ENCODE results near the gene P4HA2.

The P4HA2 gene

DNA sequence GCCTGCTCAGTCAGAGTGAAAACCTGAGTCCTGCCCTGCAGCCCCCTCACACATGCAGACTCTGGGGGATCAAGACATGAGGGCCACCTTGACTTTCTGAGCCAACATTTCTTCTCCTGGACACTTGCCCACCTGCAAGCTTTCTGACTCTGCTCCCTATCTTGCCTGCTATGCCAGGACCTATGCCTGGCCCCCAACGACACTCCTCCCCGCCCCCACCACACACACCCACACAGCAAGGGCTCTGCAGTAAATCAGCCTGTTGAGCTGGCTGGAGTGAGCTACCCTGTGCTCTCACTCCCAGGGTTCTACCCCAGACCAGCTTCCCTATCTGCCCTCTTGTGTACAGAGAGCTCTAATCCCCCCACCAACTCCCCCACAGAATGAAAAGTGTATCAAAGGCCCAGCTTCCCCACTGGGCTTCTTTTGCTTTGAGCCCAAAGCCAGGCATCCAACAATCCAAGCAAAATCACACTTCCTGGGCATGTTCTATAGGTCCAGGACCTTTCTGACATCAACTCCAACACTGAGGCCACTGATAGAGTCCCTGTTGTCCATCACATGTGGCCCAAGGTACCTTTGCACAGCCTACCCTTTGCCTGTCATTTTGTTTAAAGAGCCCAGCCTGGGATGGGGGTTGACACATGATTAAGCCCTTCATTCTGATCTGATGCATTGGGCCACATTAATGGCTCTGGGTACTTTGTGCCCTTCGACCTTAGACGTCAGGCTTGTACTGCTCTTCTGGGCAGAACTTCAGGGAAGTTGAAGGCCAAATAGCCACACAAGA, 37.1 kb upstream of the P4HA2 start:
- no peak for DNase-seq

DNA sequence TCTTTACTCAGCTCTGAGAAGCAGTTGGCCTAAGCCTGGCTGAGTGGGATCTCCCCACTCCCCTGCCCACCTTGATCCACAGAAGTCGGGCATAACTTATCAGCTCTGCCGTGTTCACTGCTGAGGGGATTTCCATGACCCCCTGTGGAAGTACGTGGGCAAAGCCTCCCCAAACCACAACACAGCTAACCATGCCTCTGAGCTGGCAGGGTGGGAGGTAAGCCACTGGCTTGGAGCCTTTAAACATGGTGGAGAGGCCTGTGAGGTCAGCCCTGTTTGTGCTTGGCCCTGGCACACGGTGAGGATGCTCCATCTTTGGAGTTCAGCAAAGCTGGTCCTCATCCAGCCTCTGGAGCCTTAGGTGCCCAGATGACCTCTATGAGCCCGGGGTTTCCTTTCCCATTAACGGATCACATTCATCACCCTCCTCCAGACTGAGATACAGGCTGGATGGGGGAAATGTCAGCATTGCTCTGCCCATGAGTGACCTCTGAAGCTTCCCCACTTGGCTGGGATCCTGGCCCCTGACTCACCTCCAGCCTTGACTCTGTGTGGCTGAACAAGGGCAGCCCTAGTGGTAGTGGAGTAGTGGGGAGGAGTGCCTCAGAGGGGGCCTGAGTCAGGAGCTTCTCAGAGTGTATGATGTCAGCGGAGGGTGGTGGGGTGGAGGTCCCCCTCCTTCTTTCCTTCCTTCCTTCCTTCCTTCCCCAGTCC, 36.1 kb upstream of the P4HA2 start:
- DNase-seq: peak; percentile 92

DNA sequence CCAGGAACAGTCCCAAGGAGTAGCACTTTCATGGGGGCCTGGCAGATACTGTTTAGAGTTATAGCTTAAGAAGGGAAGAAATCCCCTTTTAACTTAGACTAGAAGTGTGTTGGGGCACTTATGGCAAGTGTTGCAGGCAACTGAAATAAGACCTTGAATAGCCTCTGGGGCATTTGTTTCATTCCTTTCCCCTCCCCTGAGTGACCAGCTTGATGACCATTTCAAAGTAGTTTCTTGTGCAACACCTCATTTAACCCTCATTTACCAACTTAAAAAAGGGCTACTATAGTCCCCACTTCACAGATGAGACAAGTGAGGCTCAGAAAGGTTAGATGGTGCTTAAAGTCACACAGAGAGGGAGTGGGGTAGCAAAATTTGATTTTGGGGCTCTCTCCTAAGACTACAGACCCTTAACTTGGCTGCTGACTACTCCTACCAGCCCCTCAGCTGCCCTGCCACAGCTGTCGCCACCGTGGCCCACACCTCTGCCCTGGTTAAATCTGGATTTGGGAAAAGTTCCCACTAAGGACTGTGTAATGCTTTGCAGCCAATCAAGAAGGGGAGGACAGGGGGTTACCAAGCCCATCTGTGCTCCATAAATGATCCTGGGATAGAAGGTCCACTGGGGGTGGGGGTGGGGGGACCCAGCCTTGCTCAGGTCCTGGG, 35.4 kb upstream of the P4HA2 start:
- no peak for DNase-seq

DNA sequence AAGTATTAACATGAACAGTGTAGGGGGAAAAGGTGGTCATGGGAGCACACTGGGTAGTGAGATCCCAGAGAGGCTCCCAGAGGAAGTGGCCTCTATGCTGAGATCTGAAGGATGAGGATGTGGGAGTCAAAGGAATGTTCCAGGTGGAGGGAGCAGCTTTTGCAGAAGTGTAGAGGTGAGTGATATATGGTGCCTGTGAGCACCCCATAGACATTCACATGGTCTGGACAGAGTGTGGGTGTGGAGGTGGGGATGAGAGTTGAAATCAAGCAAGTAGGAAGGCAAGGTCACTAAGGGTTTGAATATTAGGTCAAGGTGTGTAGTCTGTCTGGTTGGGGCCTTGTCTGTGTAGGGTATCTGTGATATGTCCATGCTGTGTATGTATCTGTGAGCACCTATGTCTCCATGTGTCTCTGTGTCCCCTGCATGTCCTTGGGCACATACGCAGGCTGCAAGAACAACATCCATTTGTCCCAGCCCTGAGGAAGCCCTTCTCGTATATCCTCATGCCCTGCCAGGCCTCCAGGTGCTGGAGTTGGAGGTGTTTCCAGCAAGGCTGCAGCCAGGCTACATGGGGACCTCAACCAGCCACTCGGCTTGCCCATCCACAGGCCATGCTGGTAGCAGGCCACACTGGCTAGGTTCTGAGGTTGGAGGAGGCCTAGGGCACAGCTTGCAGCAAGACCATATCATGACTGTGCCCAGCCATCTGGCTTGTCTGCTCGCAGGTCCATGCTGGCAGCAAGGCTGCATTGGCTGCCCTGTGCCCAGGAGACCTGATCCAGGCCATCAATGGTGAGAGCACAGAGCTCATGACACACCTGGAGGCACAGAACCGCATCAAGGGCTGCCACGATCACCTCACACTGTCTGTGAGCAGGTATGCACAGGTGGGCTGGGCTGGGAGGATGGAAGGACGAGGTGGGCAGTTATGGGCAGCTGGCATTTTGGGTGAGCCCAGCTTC, 34.5 kb upstream of the P4HA2 start:
- DNase-seq: no peak

DNA sequence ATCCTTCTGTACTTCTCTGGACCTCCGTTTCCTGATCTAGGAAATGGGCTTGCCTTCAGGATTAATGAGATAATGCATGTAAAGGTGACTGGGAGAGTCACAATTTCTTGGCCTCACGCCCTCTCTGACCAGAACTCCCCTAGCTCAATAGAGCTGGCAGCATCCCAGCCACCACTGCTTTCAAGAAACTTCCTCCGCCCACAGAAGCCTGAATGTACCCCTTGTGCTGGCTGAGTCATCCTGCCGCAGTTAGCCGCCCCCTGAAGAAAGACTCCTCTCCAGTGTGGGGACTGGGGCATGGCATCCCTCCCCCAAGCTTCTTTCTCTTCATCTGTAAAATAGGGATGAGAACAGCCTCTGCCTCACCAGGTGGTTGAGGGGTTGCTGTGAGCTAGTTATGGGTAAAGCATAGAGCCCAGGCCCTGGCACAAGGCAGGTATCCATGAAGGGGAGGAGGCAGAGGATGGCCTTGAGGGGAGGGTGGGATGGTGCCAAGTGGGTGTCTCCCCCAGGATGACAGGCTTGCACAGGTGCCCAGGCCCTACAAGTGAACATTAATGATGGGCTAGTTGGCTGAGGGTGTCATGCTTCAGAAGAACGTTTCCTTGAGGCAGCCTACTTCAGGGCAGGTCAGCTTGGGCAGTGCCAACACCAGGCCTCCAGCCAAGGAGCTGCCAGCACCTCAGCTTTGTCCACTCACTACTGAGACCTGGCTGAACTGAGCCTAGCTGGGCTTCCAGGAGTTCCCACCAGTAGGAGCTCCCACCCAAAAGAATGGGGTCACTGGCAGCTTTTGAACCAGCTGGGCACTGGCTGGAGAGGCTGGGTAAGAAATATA, 33.3 kb upstream of the P4HA2 start:
- DNase-seq: peak; percentile 93

DNA sequence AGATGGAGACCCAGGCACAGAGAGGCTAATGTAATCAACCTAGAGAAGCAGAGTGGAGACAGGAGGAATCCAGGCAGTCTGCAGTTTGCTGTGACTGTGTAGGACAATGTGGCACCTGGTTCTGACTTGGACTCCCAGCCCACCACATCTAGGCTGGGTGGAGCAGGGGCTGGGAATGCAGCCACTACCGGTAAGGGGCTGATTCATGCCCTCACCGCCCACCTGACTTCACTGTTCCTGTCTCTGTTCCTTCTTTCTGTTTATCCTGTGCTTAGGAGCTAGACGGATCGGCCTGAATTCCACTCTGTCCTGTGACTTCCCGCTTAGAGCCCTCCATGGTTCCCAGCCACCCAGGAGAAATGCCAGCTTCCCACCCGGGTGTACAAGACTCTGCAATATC, 32.4 kb upstream of the P4HA2 start:
- DNase-seq: peak; percentile 29

DNA sequence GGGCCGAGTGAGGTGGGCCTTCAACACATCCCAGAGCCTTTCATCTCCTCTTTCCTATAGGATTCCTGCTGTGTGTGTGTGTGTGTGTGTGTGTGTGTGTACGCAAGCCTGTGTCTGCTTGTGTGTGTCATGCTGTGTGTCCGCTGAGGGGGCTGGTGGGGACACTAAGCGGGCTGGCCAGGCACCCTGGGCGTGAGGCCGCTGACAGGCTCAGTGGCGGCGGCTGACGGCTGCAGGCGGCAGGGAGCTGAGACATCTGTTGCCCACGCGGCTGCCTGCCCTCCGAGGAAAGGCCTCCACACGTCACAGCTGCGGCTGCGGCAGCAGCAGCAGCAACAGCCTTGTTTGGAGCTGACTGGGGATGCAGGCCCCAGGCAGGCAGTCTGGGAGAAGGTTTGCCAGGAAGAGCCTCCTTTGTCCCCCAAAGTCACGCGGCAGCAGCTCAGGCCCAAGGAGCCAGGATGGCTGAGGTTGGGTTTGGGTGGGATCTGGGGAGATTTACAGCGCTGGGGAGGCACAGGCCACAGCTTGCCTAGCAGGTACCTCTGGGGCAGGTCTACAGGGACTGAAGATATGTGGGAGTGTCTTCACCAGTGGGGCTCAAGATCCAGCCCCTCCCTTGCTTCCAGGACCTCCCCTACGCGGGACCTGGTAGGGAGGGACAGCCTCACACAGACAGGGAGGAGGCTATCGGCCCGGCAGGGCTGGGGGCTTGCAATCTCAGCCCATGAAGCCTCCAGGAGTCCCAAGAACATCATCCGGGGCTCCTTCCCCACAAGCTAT, 31.6 kb upstream of the P4HA2 start:
- peak; percentile 91 for DNase-seq

DNA sequence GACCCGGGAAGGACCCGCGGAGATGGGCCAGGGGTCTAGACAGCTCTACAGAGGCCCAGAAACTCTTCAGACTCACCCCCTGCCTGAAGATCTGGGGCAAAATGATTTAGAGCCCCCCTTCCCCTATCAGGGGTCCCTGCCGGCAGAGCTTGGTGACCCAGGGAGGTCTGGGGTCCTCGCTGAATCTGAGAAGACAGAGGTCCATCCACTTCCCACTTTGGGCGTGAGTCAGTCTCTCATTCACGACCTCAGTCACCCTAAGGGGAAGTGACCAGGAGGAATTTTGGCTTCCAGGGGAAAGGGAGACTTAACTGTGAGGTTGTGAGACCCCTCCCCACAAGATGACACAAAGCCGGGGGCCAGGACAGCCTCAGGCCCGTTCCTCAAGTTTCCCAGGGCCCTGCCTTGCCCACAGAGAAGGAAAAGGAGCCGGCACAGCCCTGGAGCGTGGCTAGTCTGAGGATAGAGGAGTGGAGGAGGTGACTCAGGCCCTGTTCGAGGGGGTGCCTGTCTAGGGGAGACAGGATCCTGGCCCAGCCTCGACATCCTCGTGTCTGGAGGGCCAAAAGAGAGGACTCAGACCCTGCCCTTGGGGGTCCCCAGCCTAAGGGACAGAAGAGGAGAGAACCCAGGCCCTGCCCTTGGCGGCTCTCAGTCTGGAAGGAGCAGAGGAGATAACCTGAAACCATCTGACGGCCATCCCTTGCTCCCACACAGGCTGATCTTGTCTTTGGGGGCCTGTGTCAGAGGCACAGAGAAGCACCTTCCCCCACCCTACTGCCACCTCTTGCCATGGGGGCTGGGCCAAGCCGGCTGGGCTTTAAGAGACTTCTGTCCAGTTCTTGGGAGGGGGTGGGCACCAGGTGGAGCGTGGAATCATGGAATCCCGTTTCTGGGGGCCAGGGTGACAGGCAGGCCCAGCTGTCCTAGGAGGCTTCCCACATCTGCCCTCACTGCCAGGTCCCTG, 30.7 kb upstream of the P4HA2 start:
- peak; percentile 65 for DNase-seq

DNA sequence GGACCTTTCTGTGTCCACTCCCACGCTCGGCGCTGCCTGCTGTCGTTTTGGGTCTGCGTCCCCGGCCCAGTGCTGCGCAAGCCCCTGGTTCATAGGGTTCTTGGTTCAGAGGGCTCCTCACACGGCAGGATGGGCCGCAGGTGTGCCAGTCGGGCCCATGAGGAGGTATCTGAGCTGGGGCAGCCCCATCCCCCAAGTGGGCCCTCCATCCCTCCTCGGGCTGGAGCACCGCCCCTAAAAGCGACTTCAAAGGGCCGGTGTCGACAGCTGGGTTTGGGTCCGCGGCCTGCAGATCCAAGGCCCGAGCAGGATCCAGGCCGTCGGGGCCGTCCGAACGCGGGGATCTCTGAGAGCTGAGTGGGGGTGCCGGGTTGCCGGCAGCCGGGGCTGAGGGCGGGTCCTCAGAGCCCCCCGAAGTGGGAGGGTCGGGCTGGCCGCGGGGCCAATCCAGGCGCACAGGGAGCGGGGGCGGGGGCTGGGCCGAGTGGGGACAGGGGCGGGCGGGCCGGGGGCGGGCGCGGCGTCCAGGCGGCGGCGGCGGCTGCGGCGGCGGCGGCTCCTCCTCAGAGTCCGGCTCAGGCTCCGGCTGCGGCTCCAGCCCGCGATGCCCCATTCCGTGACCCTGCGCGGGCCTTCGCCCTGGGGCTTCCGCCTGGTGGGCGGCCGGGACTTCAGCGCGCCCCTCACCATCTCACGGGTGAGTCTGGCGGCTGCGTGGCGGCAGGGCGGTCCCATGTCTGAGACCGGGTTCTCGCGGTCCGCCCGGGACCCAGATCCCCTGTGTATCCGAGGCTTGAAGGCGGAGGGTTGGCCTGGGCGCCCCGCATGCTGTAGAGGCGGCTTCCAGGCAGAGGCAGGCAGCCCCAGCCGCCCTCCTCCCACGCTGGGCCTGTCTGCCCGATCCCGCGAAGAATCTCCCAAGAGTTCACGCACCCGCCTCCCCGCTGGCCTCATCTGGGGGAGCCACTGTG, 29.8 kb upstream of the P4HA2 start, which contains the start of gene PDLIM4:
PDLIM4 (plus strand) TSS at position 566 of the 971 bp plus-strand sequence; CDS start at position 605, 39 bp downstream.
- peak; percentile 65 for DNase-seq

DNA sequence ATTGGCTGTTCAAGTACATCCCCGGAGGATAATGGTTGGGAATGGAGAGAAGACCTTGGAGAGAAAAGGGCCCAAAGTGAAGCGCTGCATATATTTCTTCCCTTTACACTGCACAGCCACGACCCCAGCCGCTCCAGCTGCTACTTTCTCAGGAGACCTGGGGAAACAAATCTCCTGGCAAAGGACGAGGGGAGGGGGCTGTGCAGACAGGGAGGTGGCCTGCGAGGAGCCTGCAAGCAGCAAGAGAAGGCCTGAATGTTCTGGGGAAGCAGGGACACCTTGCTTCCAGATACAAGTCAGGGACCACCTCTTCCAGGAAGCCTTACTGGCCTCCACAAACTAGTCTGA, 29.1 kb upstream of the P4HA2 start:
- DNase-seq: no peak

DNA sequence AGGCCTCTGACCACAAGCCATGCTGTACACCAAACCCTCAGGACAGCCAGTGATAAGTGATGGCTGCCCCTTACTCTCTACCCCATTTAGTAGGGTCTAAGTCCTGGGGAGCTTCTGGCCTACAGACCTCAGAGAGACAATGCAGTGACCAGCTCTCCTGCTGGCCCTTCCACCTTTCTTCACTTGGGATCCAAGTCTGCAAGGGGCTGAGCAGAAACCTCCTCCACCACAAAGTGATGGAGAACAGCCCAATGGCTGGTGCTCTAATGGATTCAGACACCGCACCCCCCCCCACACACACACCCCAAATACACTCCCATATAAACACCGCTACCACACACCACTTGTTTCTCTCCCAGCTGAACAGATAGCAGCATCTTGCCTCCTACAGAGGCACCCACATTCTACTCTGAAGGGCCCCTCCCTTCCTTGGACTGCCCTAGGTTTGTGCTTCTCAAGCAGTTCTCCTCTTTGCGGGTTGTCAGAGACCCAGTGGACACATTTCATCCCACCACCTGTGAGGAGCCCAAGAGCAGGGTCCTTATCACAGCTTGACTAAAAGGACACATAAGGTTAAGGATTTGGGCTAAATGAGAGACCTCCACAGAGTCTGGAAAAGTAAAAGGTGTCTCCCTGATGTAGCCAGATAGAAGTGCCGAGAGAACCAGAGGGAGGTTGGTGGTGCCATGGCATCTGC, 28.6 kb upstream of the P4HA2 start:
- DNase-seq: no peak

DNA sequence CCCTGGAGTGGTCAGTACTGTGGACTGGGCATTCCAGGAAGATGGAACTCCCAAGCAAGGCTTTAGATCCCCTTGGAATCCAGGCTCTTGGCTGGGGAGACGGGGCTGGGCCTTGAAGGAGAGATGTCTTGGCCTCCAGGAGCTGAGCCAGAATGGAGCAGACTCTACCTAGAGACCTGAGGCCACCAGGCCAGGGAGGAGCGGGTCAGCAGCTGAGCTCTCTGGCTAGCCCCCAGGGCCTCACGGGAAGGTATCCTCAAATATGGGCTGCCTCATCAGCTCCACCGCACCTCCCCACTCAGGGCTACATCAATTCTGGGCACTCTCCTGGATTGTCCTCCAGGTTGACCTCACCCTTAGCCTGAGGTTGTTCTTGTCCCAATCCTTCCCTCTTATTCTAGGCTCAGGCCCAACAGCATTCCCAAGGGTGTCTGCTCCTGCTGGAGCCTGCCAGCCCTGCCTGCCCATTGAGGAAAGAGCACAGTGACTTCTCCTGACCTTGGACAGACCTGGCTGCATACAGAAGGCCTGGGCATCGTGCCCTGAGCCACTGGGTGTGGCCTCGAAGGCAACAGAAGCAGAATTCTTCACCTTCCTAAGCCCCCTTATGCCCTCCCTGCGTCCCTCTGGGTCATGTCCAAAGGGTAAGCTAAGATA, 26.8 kb upstream of the P4HA2 start:
- no peak for DNase-seq

DNA sequence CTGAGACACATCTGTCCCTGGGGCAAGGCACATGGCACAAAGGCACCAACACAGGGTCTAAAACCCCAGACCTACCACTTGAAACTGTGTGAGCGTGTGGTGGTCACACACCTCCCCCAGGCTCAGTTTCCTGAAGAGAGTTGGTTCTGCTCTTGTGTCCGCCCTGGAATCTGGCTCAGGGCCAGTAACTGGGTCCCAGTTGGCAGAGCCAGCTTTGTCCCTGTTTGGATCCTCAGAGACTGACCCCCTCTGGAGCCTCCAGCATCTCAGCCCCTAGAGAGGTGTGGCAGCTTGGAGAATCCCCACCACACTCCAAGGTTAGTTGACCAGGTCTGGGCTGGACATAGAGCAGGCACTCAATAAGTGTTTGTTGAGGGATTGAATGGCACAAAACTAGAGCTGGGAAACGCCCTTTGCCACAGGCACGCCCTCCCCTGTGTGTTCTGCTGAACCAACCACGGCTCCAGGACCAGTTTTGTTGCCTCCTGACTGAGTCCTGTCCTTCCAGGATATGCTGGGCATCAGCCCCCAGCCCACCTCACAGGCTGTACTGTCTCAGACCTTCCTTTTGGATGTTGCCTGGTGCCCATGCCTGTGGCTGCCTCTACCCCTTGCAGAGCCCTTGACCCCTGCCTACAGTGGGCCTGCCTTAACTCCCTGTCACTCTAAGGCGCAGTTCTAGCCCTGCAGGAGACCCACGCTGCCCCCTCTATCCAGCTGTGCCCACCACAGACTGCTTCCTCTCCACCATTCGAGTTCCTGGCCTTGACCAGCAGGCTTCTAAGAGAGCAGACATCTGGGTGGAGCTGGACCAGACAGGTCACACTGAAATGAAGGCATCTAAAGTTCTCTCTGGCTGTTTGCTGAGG, 26.0 kb upstream of the P4HA2 start:
- no peak for DNase-seq

DNA sequence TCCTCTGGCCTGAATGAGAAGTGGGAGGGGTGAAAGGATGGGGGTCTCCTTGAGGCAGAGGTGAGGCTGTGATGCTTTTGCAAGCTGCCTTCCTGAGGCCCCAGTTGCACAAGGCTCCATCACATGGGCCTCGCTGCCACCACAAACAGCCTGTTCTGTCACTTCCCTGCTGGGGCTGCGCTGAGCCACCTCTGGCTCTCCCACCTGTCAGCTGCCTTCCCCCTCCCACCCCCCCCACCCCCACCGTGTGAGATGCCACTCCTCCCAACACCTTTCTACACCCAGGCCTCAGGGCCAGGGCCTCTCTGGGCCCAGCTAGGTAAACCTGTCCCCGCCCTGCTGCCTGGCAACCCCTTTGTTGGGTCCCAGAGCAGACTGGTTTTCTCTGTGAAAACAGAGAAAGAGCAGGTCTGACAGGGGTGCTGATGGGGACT, 25.4 kb upstream of the P4HA2 start:
- DNase-seq: no peak

DNA sequence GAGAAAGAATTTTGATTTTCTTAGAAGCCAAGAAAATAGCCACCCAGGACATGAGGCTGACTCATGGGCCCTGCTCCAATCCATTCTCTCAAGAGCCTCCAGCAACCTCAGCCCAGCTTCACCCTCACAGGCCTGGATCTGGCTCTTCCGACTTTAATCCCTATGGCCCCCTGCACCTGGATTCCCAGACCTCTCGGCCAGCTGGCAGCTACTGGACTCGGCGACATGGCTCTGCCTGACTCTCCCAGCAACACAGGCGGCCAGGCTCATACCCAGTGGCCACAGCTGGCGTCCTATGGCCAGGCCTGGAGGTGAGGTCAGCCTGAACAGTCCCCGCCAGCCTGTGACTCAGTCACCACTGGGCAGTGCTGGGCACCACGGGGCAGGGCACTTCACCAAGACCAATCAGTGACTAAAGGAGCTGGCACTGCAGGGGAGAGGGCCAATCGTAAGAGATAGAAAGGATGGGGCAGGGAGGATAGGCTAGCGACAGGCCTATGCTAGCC, 23.6 kb upstream of the P4HA2 start:
- no peak for DNase-seq

DNA sequence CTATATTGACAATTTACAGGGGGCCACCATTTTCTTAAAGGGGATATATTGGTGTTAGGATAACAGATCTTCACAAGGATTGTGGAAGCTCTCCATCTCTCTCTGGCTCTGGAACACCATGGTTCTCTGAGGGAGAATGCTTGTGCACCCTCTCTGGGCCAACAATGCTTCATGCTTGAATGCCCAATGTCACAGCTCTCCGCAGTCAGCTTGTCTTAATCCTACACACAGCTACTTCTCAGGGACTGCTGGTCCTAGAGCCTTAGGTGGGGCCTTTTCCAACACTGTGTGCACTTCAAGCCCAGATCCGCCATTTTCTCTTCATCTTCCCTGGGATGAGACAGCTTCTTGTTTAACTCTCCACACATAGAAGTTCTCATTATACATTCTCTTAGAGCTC, 22.9 kb upstream of the P4HA2 start:
- no peak for DNase-seq
